GM19099 (cell line): Measurements from ENCODE around the gene MPPE1.
A peak's percentile ranks its signal among the peaks of the same experiment; 100 is the strongest.

ENCODE experiments used
- POLR2A ChIP-seq: IDR thresholded peaks from 3 replicates; pipeline ENCODE4 v1.6.1; 2011; ENCODE audit warnings: low read depth; ENCODE audit not compliant: insufficient read length; ENCODE audit errors: extremely low read depth

Gene MPPE1

DNA sequence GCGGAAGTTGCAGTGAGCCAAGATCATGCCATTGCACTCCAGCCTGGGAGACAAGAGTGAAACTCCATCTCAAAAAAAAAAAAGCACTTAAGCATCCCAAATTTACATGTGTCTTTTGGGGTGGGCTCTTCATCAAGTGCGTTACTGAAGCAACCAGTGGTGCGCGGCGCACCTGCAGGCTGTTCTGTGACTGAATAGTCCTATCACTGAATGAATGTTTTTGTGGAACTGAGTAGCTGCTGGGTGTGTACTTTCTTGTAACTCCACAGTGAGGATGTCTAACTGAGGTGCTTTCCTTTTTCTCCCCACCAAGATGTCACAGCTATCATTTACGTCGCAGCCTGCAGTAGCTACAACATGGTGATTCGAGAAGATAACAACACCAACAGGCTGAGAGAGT lies 39.9 kb downstream of the MPPE1 start:
- no peak for TF ChIP-seq POLR2A

DNA sequence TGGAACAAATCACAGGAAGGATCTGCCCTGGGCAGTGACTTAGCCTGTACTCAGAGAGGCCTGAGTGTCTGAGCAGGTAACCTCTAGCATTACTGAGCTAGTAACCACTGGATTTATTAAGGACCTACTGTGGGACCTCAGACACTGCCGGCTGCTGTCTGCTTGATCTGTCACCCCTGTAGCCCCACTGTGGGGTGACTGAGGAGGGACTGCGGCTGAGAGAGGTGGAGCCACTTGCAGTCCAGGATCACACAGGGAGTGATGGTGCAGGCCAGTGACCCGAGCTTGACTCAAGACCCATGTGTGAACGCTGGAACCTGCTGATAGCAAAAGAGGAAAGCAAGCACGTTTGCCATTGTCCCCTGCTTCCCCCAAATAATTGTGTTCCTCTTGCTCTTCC lies 41.4 kb downstream of the MPPE1 start:
- TF ChIP-seq POLR2A: no peak

DNA sequence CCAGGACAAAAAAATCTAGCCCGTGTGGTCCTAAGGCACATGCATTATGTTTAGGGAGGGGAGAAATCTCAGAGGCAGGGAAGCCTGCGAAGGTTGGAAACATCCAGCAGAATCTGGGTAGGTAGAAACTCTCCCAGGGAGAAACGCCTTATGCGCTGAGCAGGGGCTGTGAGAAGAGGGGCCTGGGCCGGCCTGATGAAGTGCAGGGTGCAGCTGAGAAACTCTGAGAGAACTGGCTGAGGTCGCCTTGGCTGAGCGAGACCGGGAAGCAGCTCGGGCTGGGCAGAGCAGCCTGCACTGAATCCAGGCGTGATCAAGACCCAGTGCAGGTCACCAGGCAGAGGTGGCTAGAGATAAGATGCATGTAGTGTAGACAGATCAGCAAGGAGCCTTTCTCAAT lies 41.8 kb downstream of the MPPE1 start:
- TF ChIP-seq POLR2A: no peak

DNA sequence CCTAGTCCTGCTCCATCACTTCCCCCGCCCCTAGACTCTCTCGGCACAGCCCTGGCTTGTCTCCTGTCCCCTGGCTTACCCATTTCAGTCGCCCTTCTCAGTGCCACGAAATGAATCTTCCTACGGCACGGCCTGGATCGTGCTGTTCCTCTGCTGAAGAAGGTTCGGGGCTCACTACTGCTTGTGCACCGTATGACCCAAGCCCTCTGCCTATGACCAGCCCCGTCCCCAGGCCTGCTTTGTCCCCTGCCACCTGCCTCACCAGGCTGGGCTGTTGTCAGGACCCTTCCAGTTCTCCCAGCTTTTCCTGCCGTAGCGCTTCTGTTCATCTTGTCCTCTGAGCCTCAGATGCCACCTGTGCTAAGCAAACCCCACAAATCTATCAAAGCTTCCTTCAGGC lies 43.0 kb downstream of the MPPE1 start:
- TF ChIP-seq POLR2A: no peak

GRCh38 chr18:11864471-11864870 lies 43.6 kb downstream of the MPPE1 start:
- no peak for TF ChIP-seq POLR2A

- no peak for TF ChIP-seq POLR2A
Measured at GRCh38 chr18:11862468-11863137, 45.5 kb downstream of the MPPE1 start.

DNA sequence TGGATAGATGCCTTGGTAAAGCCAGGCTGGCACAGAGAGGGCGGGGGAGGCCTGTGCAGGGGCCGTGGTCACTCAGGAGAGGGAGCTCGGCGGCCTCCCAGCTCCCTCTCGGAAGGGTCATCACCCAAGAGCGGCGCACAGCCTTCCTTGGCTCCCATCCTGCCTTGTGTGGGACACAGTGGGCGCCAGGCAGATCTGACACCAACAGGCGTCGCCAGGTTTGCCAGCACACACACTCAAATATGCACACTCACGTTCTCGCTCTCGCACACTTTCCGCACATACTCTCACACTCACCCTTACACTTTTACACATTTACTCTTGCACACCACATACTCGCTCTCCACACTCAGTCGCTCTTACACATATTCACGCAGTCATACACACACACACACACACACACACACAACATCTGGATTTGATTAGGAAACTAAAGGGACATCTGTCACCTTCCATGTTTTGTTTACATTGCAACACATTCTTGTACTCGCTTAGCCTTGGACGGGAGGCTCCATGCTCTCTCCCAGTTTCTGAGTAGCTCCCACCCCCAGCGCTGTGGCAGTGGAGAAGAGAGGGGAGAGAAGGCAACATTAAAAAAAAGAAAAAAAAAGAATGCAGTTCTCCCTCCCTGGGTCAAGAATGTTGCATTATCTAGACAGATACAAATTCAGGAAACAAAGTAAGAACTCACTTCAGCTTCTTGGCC lies 46.4 kb downstream of the MPPE1 start:
- no peak for TF ChIP-seq POLR2A

DNA sequence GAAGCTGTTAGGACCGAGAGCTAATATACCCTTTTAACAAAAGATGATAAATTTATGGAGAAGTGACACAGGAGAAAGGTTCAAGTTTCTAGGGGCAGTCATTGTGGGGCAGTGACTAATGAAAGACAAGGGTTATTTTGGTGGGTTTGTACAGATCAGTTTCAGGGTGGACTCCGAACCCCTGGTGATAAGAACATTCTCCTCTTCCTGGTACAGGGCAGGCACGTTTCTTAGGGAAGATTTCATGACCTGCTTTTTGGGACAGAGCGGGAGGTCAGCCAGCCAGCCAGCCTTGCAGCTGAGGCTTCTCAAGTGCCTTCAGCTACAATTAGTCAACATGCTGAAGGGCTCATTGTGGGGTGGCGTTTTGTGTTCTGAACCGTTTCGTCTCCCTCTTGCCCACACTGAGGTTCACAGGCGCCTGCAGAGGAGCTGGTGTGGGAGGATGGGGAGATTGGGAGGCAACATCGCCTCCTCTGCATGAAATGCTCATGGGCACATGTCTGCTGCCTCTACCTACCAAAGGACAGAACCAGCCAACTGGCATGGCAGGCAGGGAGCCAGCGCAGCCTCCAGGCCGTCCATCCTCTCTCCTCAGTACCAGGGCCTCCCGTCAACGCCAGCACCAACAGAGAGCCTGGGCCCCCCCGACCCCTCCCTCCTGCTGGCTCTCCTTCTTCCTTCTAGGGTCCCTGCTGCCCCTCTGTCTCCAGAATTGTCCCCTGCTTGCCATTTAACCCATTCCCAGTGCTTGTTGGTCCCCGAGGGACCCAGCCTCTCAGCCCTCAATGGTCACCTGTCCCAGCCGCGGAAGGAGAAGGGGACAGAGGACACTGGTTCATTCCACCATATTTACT lies 47.3 kb downstream of the MPPE1 start:
- TF ChIP-seq POLR2A: no peak

GRCh38 chr18:11859903-11860407 lies 48.2 kb downstream of the MPPE1 start:
- TF ChIP-seq POLR2A: no peak

- TF ChIP-seq POLR2A: no peak
Measured at GRCh38 chr18:11859282-11859830, 48.8 kb downstream of the MPPE1 start.

- TF ChIP-seq POLR2A: no peak
Measured at GRCh38 chr18:11857177-11857887, 50.8 kb downstream of the MPPE1 start.

GRCh38 chr18:11851806-11852337 lies 56.2 kb downstream of the MPPE1 start:
- no peak for TF ChIP-seq POLR2A

DNA sequence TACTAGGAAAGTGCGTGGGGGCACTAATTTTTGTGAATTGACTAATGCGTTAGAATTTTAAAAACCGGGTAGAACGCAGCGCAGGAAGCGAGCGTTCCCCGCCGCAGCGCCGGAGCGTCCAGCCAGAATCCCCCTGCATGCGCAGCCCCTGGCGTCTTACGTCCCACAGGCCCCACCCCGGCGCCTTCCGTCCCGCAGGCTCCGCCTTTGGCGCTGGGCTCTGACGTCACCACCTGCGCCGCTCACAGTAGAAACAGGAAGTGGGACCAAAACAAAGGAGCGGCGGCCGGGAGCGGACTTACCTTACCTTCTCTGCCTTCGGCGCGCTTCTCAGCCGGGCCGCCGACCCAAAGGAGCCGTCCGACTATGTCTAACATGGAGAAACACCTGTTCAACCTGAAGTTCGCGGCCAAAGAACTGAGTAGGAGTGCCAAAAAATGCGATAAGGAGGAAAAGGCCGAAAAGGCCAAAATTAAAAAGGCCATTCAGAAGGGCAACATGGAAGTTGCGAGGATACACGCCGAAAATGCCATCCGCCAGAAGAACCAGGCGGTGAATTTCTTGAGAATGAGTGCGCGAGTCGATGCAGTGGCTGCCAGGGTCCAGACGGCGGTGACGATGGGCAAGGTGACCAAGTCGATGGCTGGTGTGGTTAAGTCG lies 56.8 kb downstream of the MPPE1 start, which contains the start of gene CHMP1B:
CHMP1B (plus strand) TSS at position 268 of the 660 bp plus-strand sequence; CDS start at position 367, 99 bp downstream.
- peak; percentile 96 for TF ChIP-seq POLR2A

- TF ChIP-seq POLR2A: no peak
Measured at GRCh38 chr18:11850821-11851145, 57.3 kb downstream of the MPPE1 start.
